Nephron progenitor cell (in vitro differentiated cells): ENCODE results near the gene BTBD1.

ENCODE experiments used
- DNase-seq: peaks from one replicate; pipeline ENCODE4 v3.0.0; 2021
- H3K27ac Mint-ChIP-seq: 2 replicates; pipeline ENCODE4 v1.8.0; 2021; ENCODE audit warnings: mild to moderate bottlenecking, moderate library complexity, mixed read lengths
- H3K27me3 Mint-ChIP-seq: 2 replicates; pipeline ENCODE4 v1.8.0; 2021; ENCODE audit warnings: mild to moderate bottlenecking, low read depth, mixed read lengths; ENCODE audit not compliant: poor library complexity
- H3K36me3 Mint-ChIP-seq: 2 replicates; pipeline ENCODE4 v1.8.0; 2021; ENCODE audit warnings: low read depth, mixed read lengths
- H3K4me1 Mint-ChIP-seq: 2 replicates; pipeline ENCODE4 v1.8.0; 2021; ENCODE audit warnings: mixed read lengths
- H3K4me3 Mint-ChIP-seq: 2 replicates; pipeline ENCODE4 v1.8.0; 2021; ENCODE audit warnings: mild to moderate bottlenecking, moderate library complexity, mixed read lengths
- H3K9me3 Mint-ChIP-seq: 2 replicates; pipeline ENCODE4 v1.8.0; 2021; ENCODE audit warnings: mild to moderate bottlenecking, moderate library complexity, mixed read lengths
- CTCF ChIP-seq: fragments of 200-600 bp; sonication (generic); IDR thresholded peaks from 2 replicates; pipeline ENCODE4 v1.5.0; 2021; ENCODE audit warnings: antibody characterized with exemption

Gene BTBD1

GRCh38 chr15:83067638-83067962 is 548 bp upstream of the BTBD1 start:
- H3K4me3 Mint-ChIP-seq, result peak overlapping the region; percentile 69
- peaks cover 15% of the 10 kb centered on the region for H3K9me3 Mint-ChIP-seq
- no peaks in the 10 kb centered on the region for H3K27me3 Mint-ChIP-seq
- no peak for TF ChIP-seq CTCF
- H3K27ac Mint-ChIP-seq, result peak overlapping the region; percentile 80
- DNase-seq, result no peak
- peaks cover 6% of the 10 kb centered on the region for H3K36me3 Mint-ChIP-seq
- peaks cover 9% of the 10 kb centered on the region for H3K4me1 Mint-ChIP-seq

- H3K4me3 Mint-ChIP-seq, result peak overlapping the region; percentile 83
- H3K4me1 Mint-ChIP-seq, result peaks cover 9% of the 10 kb centered on the region
- DNase-seq, result peak; percentile 18
- peaks cover 6% of the 10 kb centered on the region for H3K36me3 Mint-ChIP-seq
- no peaks in the 10 kb centered on the region for H3K27me3 Mint-ChIP-seq
- peak overlapping the region; percentile 33 for H3K27ac Mint-ChIP-seq
- H3K9me3 Mint-ChIP-seq, result peaks cover 7% of the 10 kb centered on the region
- TF ChIP-seq CTCF, result no peak
These were observed 868 bp downstream of the BTBD1 start for GRCh38 chr15:83066034-83066733.

GRCh38 chr15:83065431-83065830 is 1.6 kb downstream of the BTBD1 start:
- H3K4me3 Mint-ChIP-seq, result peak overlapping the region; percentile 83
- TF ChIP-seq CTCF, result no peak

GRCh38 chr15:83064859-83065258 is 2.2 kb downstream of the BTBD1 start:
- Mint-ChIP-seq H3K27me3 (no peaks in the 10 kb centered on the region), H3K4me3 (peak overlapping the region; percentile 83), H3K27ac (no peak overlapping the region), H3K4me1 (peaks cover 9% of the 10 kb centered on the region), H3K36me3 (peaks cover 6% of the 10 kb centered on the region), H3K9me3 (peaks cover 7% of the 10 kb centered on the region)
- DNase-seq, result no peak
- TF ChIP-seq CTCF, result no peak

More at GRCh38 chr15:83065431-83065830, 1.6 kb downstream of the BTBD1 start:
- no peaks in the 10 kb centered on the region for H3K27me3 Mint-ChIP-seq
- peak overlapping the region; percentile 58 for H3K27ac Mint-ChIP-seq
- DNase-seq, result no peak
- H3K36me3 Mint-ChIP-seq, result peaks cover 6% of the 10 kb centered on the region
- H3K9me3 Mint-ChIP-seq, result peaks cover 7% of the 10 kb centered on the region
- H3K4me1 Mint-ChIP-seq, result peaks cover 9% of the 10 kb centered on the region

GRCh38 chr15:83063551-83063950 is 3.5 kb downstream of the BTBD1 start:
- TF ChIP-seq CTCF, result no peak
- peaks cover 10% of the 10 kb centered on the region for H3K36me3 Mint-ChIP-seq
- no peak overlapping the region for H3K4me3 Mint-ChIP-seq
- no peaks in the 10 kb centered on the region for H3K27me3 Mint-ChIP-seq
- no peaks in the 10 kb centered on the region for H3K9me3 Mint-ChIP-seq
- DNase-seq, result no peak
- H3K27ac Mint-ChIP-seq, result no peak overlapping the region
- H3K4me1 Mint-ChIP-seq, result peaks cover 9% of the 10 kb centered on the region

- H3K4me1 Mint-ChIP-seq, result peaks cover 5% of the 10 kb centered on the region
- TF ChIP-seq CTCF, result no peak
- H3K36me3 Mint-ChIP-seq, result peaks cover 11% of the 10 kb centered on the region
- H3K4me3 Mint-ChIP-seq, result no peak overlapping the region
- H3K27ac Mint-ChIP-seq, result no peak overlapping the region
- no peaks in the 10 kb centered on the region for H3K9me3 Mint-ChIP-seq
- DNase-seq, result no peak
- H3K27me3 Mint-ChIP-seq, result no peaks in the 10 kb centered on the region
These were observed 4.3 kb downstream of the BTBD1 start for GRCh38 chr15:83062768-83063180.
